GM23338 (cell line): ENCODE measurements around the gene ACP3. TPM values are rescaled to one million over a fixed set of nuclear protein-coding genes. Genes with fewer than 3 reads are reported as not detected.
A peak's percentile ranks its signal among the peaks of the same experiment; 100 is the strongest.

Source experiments
- ATAC-seq: fragments of 200-7000 bp; cut with Tn5 transposase; 3 replicates; pipeline ENCODE4 v1.9.1; 2020
- DNase-seq: peaks from one replicate; pipeline ENCODE4 v3.0.0-alpha.2; 2015; ENCODE audit warnings: low spot score
- H2AFZ ChIP-seq: fragments of 200-600 bp; sonication (generic); 2 replicates; pipeline ENCODE4 v1.8.0; 2016; ENCODE audit warnings: antibody characterized with exemption, mild to moderate bottlenecking, moderate library complexity
- H3F3A ChIP-seq: fragments of 200-600 bp; sonication (generic); replicated peaks from 2 replicates; pipeline ENCODE4 v1.8.0; 2017; ENCODE audit warnings: antibody characterized with exemption, mixed run types, low read depth
- H3K27ac ChIP-seq: fragments of 200-600 bp; sonication (generic); 2 replicates; pipeline ENCODE4 v1.6.1; 2016; ENCODE audit warnings: low read depth
- H3K27me3 ChIP-seq: fragments of 200-600 bp; sonication (generic); 2 replicates; pipeline ENCODE4 v1.8.0; 2016; ENCODE audit warnings: mild to moderate bottlenecking, mixed run types, moderate library complexity; ENCODE audit not compliant: insufficient read depth
- H3K36me3 ChIP-seq: fragments of 200-600 bp; sonication (generic); 2 replicates; pipeline ENCODE4 v1.8.0; 2016; ENCODE audit warnings: mild to moderate bottlenecking; ENCODE audit not compliant: insufficient read depth
- H3K4me1 ChIP-seq: fragments of 200-600 bp; sonication (generic); 2 replicates; pipeline ENCODE4 v1.8.0; 2016; ENCODE audit warnings: mild to moderate bottlenecking, moderate library complexity; ENCODE audit not compliant: insufficient read depth
- H3K4me2 ChIP-seq: fragments of 200-600 bp; sonication (generic); 2 replicates; pipeline ENCODE4 v1.7.1; 2017; ENCODE audit warnings: mixed run types
- H3K4me3 ChIP-seq: fragments of 200-600 bp; sonication (generic); 2 replicates; pipeline ENCODE4 v1.6.1; 2016; ENCODE audit warnings: mixed run types
- H3K79me2 ChIP-seq: fragments of 200-600 bp; sonication (generic); replicated peaks from 2 replicates; pipeline ENCODE4 v1.8.0; 2017; ENCODE audit warnings: mild to moderate bottlenecking; ENCODE audit not compliant: insufficient read depth
- H3K9me2 ChIP-seq: fragments of 200-600 bp; sonication (generic); 2 replicates; pipeline ENCODE4 v1.8.0; 2017; ENCODE audit not compliant: insufficient read depth
- H4K20me1 ChIP-seq: fragments of 200-600 bp; sonication (generic); replicated peaks from 2 replicates; pipeline ENCODE4 v1.8.0; 2017; ENCODE audit warnings: mild to moderate bottlenecking; ENCODE audit not compliant: insufficient read depth
- H3K27ac Mint-ChIP-seq: 2 replicates; pipeline ENCODE4 v1.8.0; 2020; ENCODE audit warnings: inconsistent platforms, mild to moderate bottlenecking, moderate library complexity, mixed read lengths
- H3K27me3 Mint-ChIP-seq: 3 replicates; pipeline ENCODE4 v1.8.0; 2022; ENCODE audit warnings: low read depth, mild to moderate bottlenecking, moderate library complexity, mixed read lengths, inconsistent platforms; ENCODE audit not compliant: insufficient read depth, poor library complexity
- H3K36me3 Mint-ChIP-seq: 3 replicates; pipeline ENCODE4 v1.8.0; 2021; ENCODE audit warnings: low read depth, mild to moderate bottlenecking, inconsistent platforms, moderate library complexity, mixed read lengths
- H3K4me1 Mint-ChIP-seq: 3 replicates; pipeline ENCODE4 v1.8.0; 2020; ENCODE audit warnings: mild to moderate bottlenecking, inconsistent platforms, mixed read lengths
- H3K4me3 Mint-ChIP-seq: 3 replicates; pipeline ENCODE4 v1.8.0; 2021; ENCODE audit warnings: moderate library complexity, mild to moderate bottlenecking, inconsistent platforms, mixed read lengths
- H3K9me3 Mint-ChIP-seq: 3 replicates; pipeline ENCODE4 v1.8.0; 2020; ENCODE audit warnings: moderate library complexity, mild to moderate bottlenecking, inconsistent platforms, mixed read lengths
- CTCF ChIP-seq, 2 experiments: fragments of 200-600 bp in 1 of 2; sonication (generic) in 1 of 2; conservative IDR thresholded peaks; 2 replicates each; pipeline versions ENCODE4 v1.5.1 to v1.6.1; 2016 to 2017; ENCODE audit warnings: antibody characterized with exemption in 2 of 2, low read depth in 2 of 2, mild to moderate bottlenecking in 2 of 2, moderate library complexity in 1 of 2
- EZH2phosphoT487 ChIP-seq: fragments of 200-600 bp; sonication (generic); IDR thresholded peaks from one replicate; pipeline ENCODE4 v1.8.1; 2018; ENCODE audit warnings: antibody characterized with exemption; ENCODE audit not compliant: unreplicated experiment
- REST ChIP-seq: IDR thresholded peaks from one replicate; pipeline ENCODE4 v1.6.1; 2018; ENCODE audit warnings: antibody characterized with exemption; ENCODE audit not compliant: unreplicated experiment
- STAT1 ChIP-seq: IDR thresholded peaks from one replicate; pipeline ENCODE4 v1.6.1; 2016; ENCODE audit warnings: antibody characterized with exemption; ENCODE audit not compliant: unreplicated experiment
- polyA plus RNA-seq: library from polyadenylated mRNA; unstranded; fragments of >200 nt; fragmentation: Nextera tagmentation; extraction: Ambion mirVana; gene quantifications from 2 replicates; pipeline ENCODE4 v1.2.1, GENCODE V29; 2016
- total RNA-seq: library from RNA; depleted of rRNA; stranded (reverse); fragments of >200 nt; shearing (Covaris generic); gene quantifications from 2 replicates; pipeline ENCODE4 v1.2.3, GENCODE V29; 2014

ACP3 gene
- total and polyA plus RNA-seq, 2 experiments from 2014 or later, result 1.1 to 3.5 TPM

GRCh38 chr3:132399054-132399929 is 82.1 kb downstream of the ACP3 start:
- no peak overlapping the region for H2AFZ ChIP-seq

More at GRCh38 chr3:132399054-132399929, 82.1 kb downstream of the ACP3 start:
- no peaks in the 10 kb centered on the region for H3K9me3 Mint-ChIP-seq
- no peak overlapping the region for H3K27ac Mint-ChIP-seq
- peaks cover 7% of the 10 kb centered on the region for H3K4me1 Mint-ChIP-seq
- no peak overlapping the region for H3K4me3 ChIP-seq
- H3K27me3 ChIP-seq, result no peaks in the 10 kb centered on the region
- no peak overlapping the region for H3K27ac ChIP-seq
- no peak overlapping the region for H3K4me3 Mint-ChIP-seq
- ATAC-seq, result peak; percentile 89
- H3K27me3 Mint-ChIP-seq, result peaks cover 4% of the 10 kb centered on the region
- no peaks in the 10 kb centered on the region for H3K79me2 ChIP-seq
- no peaks in the 10 kb centered on the region; the same call in 1 of the 3 replicates for H3K36me3 Mint-ChIP-seq
- H3K36me3 ChIP-seq, result no peaks in the 10 kb centered on the region
- DNase-seq, result peak; percentile 82
- TF ChIP-seq STAT1 (no peak), REST (no peak), CTCF (conservative IDR thresholded peaks at IDR 0.05; ENCODE audit: low read depth in 2 of 2) (peak; percentile 97), EZH2phosphoT487 (no peak)
- H3K4me2 ChIP-seq, result no peak overlapping the region
- no peaks in the 10 kb centered on the region for H3K9me2 ChIP-seq
- no peaks in the 10 kb centered on the region for H3K4me1 ChIP-seq
- H3F3A ChIP-seq, result no peaks in the 10 kb centered on the region
- H4K20me1 ChIP-seq, result no peaks in the 10 kb centered on the region
